GM12878 (cell line): ENCODE measurements around the gene LIMS1. TPM values are rescaled to one million over a fixed set of nuclear protein-coding genes. Genes with fewer than 3 reads are reported as not detected.

Source experiments
- FOXK2 ChIP-seq: fragments of 450-650 bp; IDR thresholded peaks from 2 replicates; pipeline ENCODE4 v1.6.1; 2017; ENCODE audit warnings: mild to moderate bottlenecking, moderate library complexity
- HDGF ChIP-seq: fragments of 450-650 bp; IDR thresholded peaks from 2 replicates; pipeline ENCODE4 v1.6.1; 2016; ENCODE audit warnings: antibody characterized with exemption
- HSF1 ChIP-seq: fragments of 150-350 bp; IDR thresholded peaks from 2 replicates; pipeline ENCODE4 v1.6.1; 2014; ENCODE audit warnings: mild to moderate bottlenecking, low read depth, low read length
- MTA2 ChIP-seq: fragments of 450-650 bp; IDR thresholded peaks from 2 replicates; pipeline ENCODE4 v1.6.1; 2016; ENCODE audit warnings: low read depth, mild to moderate bottlenecking, moderate library complexity
- REST ChIP-seq: IDR thresholded peaks from 2 replicates; pipeline ENCODE4 v1.6.1; 2012; ENCODE audit warnings: mild to moderate bottlenecking, low read depth, low read length
- ZNF24 ChIP-seq: fragments of 450-650 bp; IDR thresholded peaks from 2 replicates; pipeline ENCODE4 v1.6.1; 2017; ENCODE audit warnings: antibody characterized with exemption, mild to moderate bottlenecking
- ZNF687 ChIP-seq: fragments of 450-650 bp; IDR thresholded peaks from 2 replicates; pipeline ENCODE4 v1.6.1; 2017; ENCODE audit warnings: mild to moderate bottlenecking, moderate library complexity
- polyA plus RNA-seq, 11 experiments: library from polyadenylated mRNA; depleted of rRNA in 4 of 11; unstranded in 6 of 11; stranded (reverse) in 5 of 11; fragments of >200 nt; fragmentation: Nextera tagmentation in 4 of 11; fragmentation: Illumina TruSeq in 1 of 11; extraction: Ambion mirVana in 4 of 11; extraction: Trizol in 1 of 11; gene quantifications; 1 replicate in 1 of 11; 2 replicates in 10 of 11; pipeline versions ENCODE4 v1.2.1 to v1.2.3, GENCODE V29; 2011 to 2016; ENCODE audit warnings: inconsistent platforms in 2 of 11, missing spikeins in 2 of 11, low read depth in 1 of 11
- total RNA-seq, 4 experiments: library from RNA; depleted of rRNA in 3 of 4; stranded (reverse); fragments of >200 nt in 3 of 4; fragmentation: Illumina TruSeq in 1 of 4; extraction: Trizol in 1 of 4; gene quantifications; 2 replicates each; pipeline versions ENCODE4 v1.2.1 to v1.2.3, GENCODE V29; 2013 to 2021
- TF ChIP-seq, protein P1 (sequence below): IDR thresholded peaks from 2 replicates; pipeline ENCODE4 v1.6.1; 2011; ENCODE audit warnings: low read depth, mild to moderate bottlenecking, low read length, moderate library complexity, borderline replicate concordance; ENCODE audit errors: extremely low read depth

The LIMS1 gene
- total and polyA plus RNA-seq, 10 of the 15 experiments (the other 5 are each of a cell fraction or from before 2014, with no cell fraction given): 15.7 to 98.1 (median 43.9) TPM

GRCh38 chr2:108575132-108575966, 41.1 kb downstream of the LIMS1 start (continued):
- TF ChIP-seq ZNF687: peak; percentile 66
- TF ChIP-seq FOXK2: no peak
- peak; percentile 86 for TF ChIP-seq MTA2
- no peak for TF ChIP-seq REST
- peak; percentile 96 for TF ChIP-seq HSF1
- TF ChIP-seq ZNF24: no peak
- TF ChIP-seq, protein P1, sequence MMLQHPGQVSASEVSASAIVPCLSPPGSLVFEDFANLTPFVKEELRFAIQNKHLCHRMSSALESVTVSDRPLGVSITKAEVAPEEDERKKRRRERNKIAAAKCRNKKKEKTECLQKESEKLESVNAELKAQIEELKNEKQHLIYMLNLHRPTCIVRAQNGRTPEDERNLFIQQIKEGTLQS: no peak
- TF ChIP-seq HDGF: no peak
